ENCODE results near the gene UCN3.

The UCN3 gene

GRCh38 chr10:5393529-5393928 is 28.8 kb downstream of the UCN3 start:
- no peak for TF ChIP-seq CTCF (IDR thresholded peaks at IDR 0.05)
- no peaks in the 10 kb centered on the region for H3K4me1 ChIP-seq
- H3K9ac ChIP-seq, result no peak overlapping the region
- no peaks in the 10 kb centered on the region for H3K79me2 ChIP-seq
- H3K27me3 ChIP-seq (ENCODE audit: control insufficient read depth, insufficient read depth, low read length), result no peaks in the 10 kb centered on the region
- H2AFZ ChIP-seq, result no peak overlapping the region
- no peak overlapping the region for H3K4me2 ChIP-seq (ENCODE audit: low read length)
- no peaks in the 10 kb centered on the region for H3K9me3 ChIP-seq (ENCODE audit: control insufficient read depth, low read length)
- H3K27ac ChIP-seq, result no peak overlapping the region
- H3K4me3 ChIP-seq (ENCODE audit: low read depth, low read length), result no peak overlapping the region
- H3K36me3 ChIP-seq (ENCODE audit: control insufficient read depth, insufficient read depth, low read length), result no peaks in the 10 kb centered on the region

- Histone ChIP-seq H3K79me2 (no peaks in the 10 kb centered on the region), H2AFZ (no peak overlapping the region), H3K4me2 (ENCODE audit: low read length) (no peak overlapping the region), H3K36me3 (ENCODE audit: control insufficient read depth, insufficient read depth, low read length) (no peaks in the 10 kb centered on the region), H3K27ac (no peak overlapping the region), H3K4me1 (no peaks in the 10 kb centered on the region), H3K9me3 (ENCODE audit: control insufficient read depth, low read length) (no peaks in the 10 kb centered on the region), H3K27me3 (ENCODE audit: control insufficient read depth, insufficient read depth, low read length) (no peaks in the 10 kb centered on the region), H3K9ac (no peak overlapping the region), H3K4me3 (ENCODE audit: low read depth, low read length) (no peak overlapping the region)
- TF ChIP-seq CTCF (IDR thresholded peaks at IDR 0.05), result no peak
These were observed 30.4 kb downstream of the UCN3 start for GRCh38 chr10:5395168-5395567.

GRCh38 chr10:5396556-5397300 is 32.0 kb downstream of the UCN3 start:
- Histone ChIP-seq H2AFZ (no peak overlapping the region), H3K9ac (no peak overlapping the region), H3K4me2 (ENCODE audit: low read length) (no peak overlapping the region), H3K27me3 (ENCODE audit: control insufficient read depth, insufficient read depth, low read length) (no peaks in the 10 kb centered on the region), H3K9me3 (ENCODE audit: control insufficient read depth, low read length) (no peaks in the 10 kb centered on the region), H3K4me3 (ENCODE audit: low read depth, low read length) (no peak overlapping the region), H3K27ac (no peak overlapping the region), H3K36me3 (ENCODE audit: control insufficient read depth, insufficient read depth, low read length) (no peaks in the 10 kb centered on the region), H3K79me2 (no peaks in the 10 kb centered on the region), H3K4me1 (no peaks in the 10 kb centered on the region)
- TF ChIP-seq CTCF (IDR thresholded peaks at IDR 0.05), result no peak

GRCh38 chr10:5399332-5399731 is 34.6 kb downstream of the UCN3 start:
- Histone ChIP-seq H3K79me2 (no peaks in the 10 kb centered on the region), H3K4me1 (no peaks in the 10 kb centered on the region), H2AFZ (no peak overlapping the region), H3K9ac (no peak overlapping the region), H3K4me3 (ENCODE audit: low read depth, low read length) (no peak overlapping the region), H3K9me3 (ENCODE audit: control insufficient read depth, low read length) (no peaks in the 10 kb centered on the region), H3K27ac (no peak overlapping the region), H3K27me3 (ENCODE audit: control insufficient read depth, insufficient read depth, low read length) (no peaks in the 10 kb centered on the region), H3K36me3 (ENCODE audit: control insufficient read depth, insufficient read depth, low read length) (no peaks in the 10 kb centered on the region), H3K4me2 (ENCODE audit: low read length) (no peak overlapping the region)
- TF ChIP-seq CTCF (IDR thresholded peaks at IDR 0.05), result no peak

All from parathyroid adenoma (tissue), 2 donors.